Activated T-cell treated with anti-CD3 and anti-CD28 coated beads for 48 hours (primary cell): ENCODE results near the gene PTPRE.

Source experiments
- DNase-seq: peaks from one replicate; pipeline ENCODE4 v3.0.0-alpha.2; 2020; ENCODE audit warnings: low read depth

The PTPRE gene

GRCh38 chr10:127883516-127883915 lies 23.4 kb upstream of the PTPRE start:
- no peak for DNase-seq

- DNase-seq: no peak
Observed at GRCh38 chr10:127884501-127884900, 22.4 kb upstream of the PTPRE start.

- DNase-seq: no peak
Observed at GRCh38 chr10:127886371-127887051, 20.4 kb upstream of the PTPRE start.

GRCh38 chr10:127887541-127888415 lies 19.1 kb upstream of the PTPRE start:
- DNase-seq: no peak

GRCh38 chr10:127888521-127889312 lies 18.2 kb upstream of the PTPRE start:
- no peak for DNase-seq

- no peak for DNase-seq
Observed at GRCh38 chr10:127889605-127890195, 17.2 kb upstream of the PTPRE start.

- DNase-seq: no peak
Observed at GRCh38 chr10:127890216-127890615, 16.7 kb upstream of the PTPRE start.

GRCh38 chr10:127890832-127891334 lies 16.0 kb upstream of the PTPRE start:
- DNase-seq: no peak

- DNase-seq: no peak
Observed at GRCh38 chr10:127892743-127893142, 14.2 kb upstream of the PTPRE start, which contains the start of gene CLRN3. Gene CLRN3, minus strand, starts transcription at chr10:127892941. Its CDS starts 157 bp downstream, at chr10:127892784.

- DNase-seq: no peak
Observed at GRCh38 chr10:127894146-127894545, 12.8 kb upstream of the PTPRE start.

- no peak for DNase-seq
Observed at GRCh38 chr10:127896590-127896989, 10.3 kb upstream of the PTPRE start.

- no peak for DNase-seq
Observed at GRCh38 chr10:127897177-127897576, 9.7 kb upstream of the PTPRE start.

GRCh38 chr10:127899766-127900387 lies 7.0 kb upstream of the PTPRE start:
- DNase-seq: no peak

GRCh38 chr10:127903789-127904188 lies 3.1 kb upstream of the PTPRE start:
- DNase-seq: no peak

- no peak for DNase-seq
Observed at GRCh38 chr10:127904311-127905000, 2.4 kb upstream of the PTPRE start.

- DNase-seq: no peak
Observed at GRCh38 chr10:127905001-127905847, 1.7 kb upstream of the PTPRE start.

GRCh38 chr10:127905848-127906261 lies 1.0 kb upstream of the PTPRE start:
- no peak for DNase-seq

GRCh38 chr10:127907411-127908105 lies 655 bp downstream of the PTPRE start:
- DNase-seq: no peak
